Transverse colon (tissue), 4 donors: ENCODE results near the gene OLFML2B.
"Not testable (repeated sequence)": the region's sequence is repeated elsewhere in the genome, so short reads cannot be mapped to it uniquely, and the experiment has no call there.

Source experiments
- CTCF ChIP-seq, 5 experiments: fragments of 200-600 bp in 3 of 5; fragments of 450-650 bp in 2 of 5; sonication (generic) in 3 of 5; IDR thresholded peaks; 1 replicate in 2 of 5; 2 replicates in 3 of 5; pipeline ENCODE4 v1.5.1; 2016 to 2017; ENCODE audit warnings: antibody characterized with exemption in 5 of 5, inconsistent platforms in 3 of 5, mild to moderate bottlenecking in 2 of 5, moderate library complexity in 1 of 5
- EP300 ChIP-seq: sonication (generic); formaldehyde crosslinking; IDR thresholded peaks from one replicate; pipeline ENCODE4 v1.6.1; 2017; ENCODE audit warnings: antibody characterized with exemption, low read depth
- POLR2A ChIP-seq: fragments of 450-650 bp; IDR thresholded peaks from one replicate; pipeline ENCODE4 v1.6.1; 2016; ENCODE audit warnings: antibody characterized with exemption, mild to moderate bottlenecking, moderate library complexity
- POLR2AphosphoS5 ChIP-seq, 3 donors: sonication (generic); formaldehyde crosslinking; IDR thresholded peaks; one replicate each; pipeline ENCODE4 v1.6.1; 2016; ENCODE audit warnings: antibody characterized with exemption in 3 of 3

- TF ChIP-seq CTCF (IDR thresholded peaks at IDR 0.05); POLR2A; POLR2AphosphoS5 (IDR thresholded peaks at IDR 0.05); EP300: not testable (repeated sequence)
Observed at GRCh38 chr1:162017791-162018190, 5.9 kb downstream of the OLFML2B start.
